Tibial artery (tissue), 4 donors: Measurements from ENCODE around the gene LRP2BP.
A peak's percentile ranks its signal among the peaks of the same experiment; 100 is the strongest.

Experiments
- DNase-seq, 2 donors: peaks; one replicate each; pipeline ENCODE4 v3.0.0-alpha.2; 2019
- H3K27ac ChIP-seq, 2 donors: fragments of 200-600 bp; sonication (generic) in 1 of 2; 1 replicate in 1 of 2; 2 replicates in 1 of 2; pipeline ENCODE4 v1.5.1; 2018 to 2019; ENCODE audit warnings: mild to moderate bottlenecking in 1 of 2
- H3K27me3 ChIP-seq, 2 donors: fragments of 200-600 bp; sonication (generic) in 1 of 2; one replicate each; pipeline versions ENCODE4 v1.5.1 to v1.6.0; 2016 to 2019
- H3K36me3 ChIP-seq, 3 donors: fragments of 200-600 bp; sonication (generic) in 2 of 3; one replicate each; pipeline ENCODE4 v1.5.1; 2016 to 2019; ENCODE audit warnings: mild to moderate bottlenecking in 2 of 3
- H3K4me1 ChIP-seq, 4 donors: fragments of 200-600 bp; sonication (generic) in 2 of 4; 1 replicate in 3 of 4; 2 replicates in 1 of 4; pipeline ENCODE4 v1.5.1; 2016 to 2019
- H3K4me3 ChIP-seq, 2 donors: fragments of 200-600 bp; sonication (generic) in 1 of 2; 1 replicate in 1 of 2; 2 replicates in 1 of 2; pipeline ENCODE4 v1.5.1; 2018 to 2019; ENCODE audit warnings: mild to moderate bottlenecking in 2 of 2
- H3K9me3 ChIP-seq, 3 donors: fragments of 200-600 bp; sonication (generic) in 1 of 3; one replicate each; pipeline ENCODE4 v1.5.1; 2016 to 2019
- intact Hi-C: fragments of 100-400 bp; cut with DNase I; formaldehyde crosslinking; loops from one replicate; pipeline ENCODE4 v1.15.0; 2023; ENCODE audit warnings: low total_unique reads
- TF ChIP-seq, protein P1 (sequence below), 2 experiments: fragments of 200-600 bp in 1 of 2; fragments of 450-650 bp in 1 of 2; IDR thresholded peaks; one replicate each; pipeline ENCODE4 v1.5.1; 2017 to 2019; ENCODE audit warnings: antibody characterized with exemption in 2 of 2, mild to moderate bottlenecking in 1 of 2, moderate library complexity in 1 of 2

The LRP2BP gene

DNA sequence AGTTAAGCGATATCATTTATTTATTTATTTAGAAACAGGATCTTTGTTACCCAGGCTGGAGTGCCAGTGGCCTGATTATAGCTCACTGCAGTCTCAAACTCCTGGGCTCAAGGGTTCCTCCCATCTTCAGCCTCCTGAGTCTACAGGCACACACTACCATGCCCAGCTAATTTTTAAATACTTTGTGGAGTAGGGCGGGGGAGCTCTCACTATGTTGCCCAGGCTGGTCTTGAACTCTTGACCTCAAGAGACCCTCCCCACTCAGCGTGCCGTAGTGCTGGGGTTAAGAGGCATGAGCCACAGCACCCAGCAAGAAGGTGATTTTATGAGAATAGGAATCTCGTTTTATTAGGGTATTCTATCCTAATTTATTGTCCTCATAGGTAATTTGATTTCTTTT, 33.9 kb upstream of the LRP2BP start:
- H3K9me3 ChIP-seq = no peaks in the 10 kb centered on the region
- no peak overlapping the region for H3K27ac ChIP-seq
- TF ChIP-seq, protein P1, sequence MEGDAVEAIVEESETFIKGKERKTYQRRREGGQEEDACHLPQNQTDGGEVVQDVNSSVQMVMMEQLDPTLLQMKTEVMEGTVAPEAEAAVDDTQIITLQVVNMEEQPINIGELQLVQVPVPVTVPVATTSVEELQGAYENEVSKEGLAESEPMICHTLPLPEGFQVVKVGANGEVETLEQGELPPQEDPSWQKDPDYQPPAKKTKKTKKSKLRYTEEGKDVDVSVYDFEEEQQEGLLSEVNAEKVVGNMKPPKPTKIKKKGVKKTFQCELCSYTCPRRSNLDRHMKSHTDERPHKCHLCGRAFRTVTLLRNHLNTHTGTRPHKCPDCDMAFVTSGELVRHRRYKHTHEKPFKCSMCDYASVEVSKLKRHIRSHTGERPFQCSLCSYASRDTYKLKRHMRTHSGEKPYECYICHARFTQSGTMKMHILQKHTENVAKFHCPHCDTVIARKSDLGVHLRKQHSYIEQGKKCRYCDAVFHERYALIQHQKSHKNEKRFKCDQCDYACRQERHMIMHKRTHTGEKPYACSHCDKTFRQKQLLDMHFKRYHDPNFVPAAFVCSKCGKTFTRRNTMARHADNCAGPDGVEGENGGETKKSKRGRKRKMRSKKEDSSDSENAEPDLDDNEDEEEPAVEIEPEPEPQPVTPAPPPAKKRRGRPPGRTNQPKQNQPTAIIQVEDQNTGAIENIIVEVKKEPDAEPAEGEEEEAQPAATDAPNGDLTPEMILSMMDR (IDR thresholded peaks at IDR 0.05) = no peak
- no peaks in the 10 kb centered on the region for H3K27me3 ChIP-seq
- no peaks in the 10 kb centered on the region for H3K36me3 ChIP-seq
- no peak overlapping the region for H3K4me3 ChIP-seq
- no peak for DNase-seq
- intact Hi-C loops = no loop called here
- peaks cover 0 to 4% (median 3%) of the 10 kb centered on the region in 4 donors for H3K4me1 ChIP-seq

DNA sequence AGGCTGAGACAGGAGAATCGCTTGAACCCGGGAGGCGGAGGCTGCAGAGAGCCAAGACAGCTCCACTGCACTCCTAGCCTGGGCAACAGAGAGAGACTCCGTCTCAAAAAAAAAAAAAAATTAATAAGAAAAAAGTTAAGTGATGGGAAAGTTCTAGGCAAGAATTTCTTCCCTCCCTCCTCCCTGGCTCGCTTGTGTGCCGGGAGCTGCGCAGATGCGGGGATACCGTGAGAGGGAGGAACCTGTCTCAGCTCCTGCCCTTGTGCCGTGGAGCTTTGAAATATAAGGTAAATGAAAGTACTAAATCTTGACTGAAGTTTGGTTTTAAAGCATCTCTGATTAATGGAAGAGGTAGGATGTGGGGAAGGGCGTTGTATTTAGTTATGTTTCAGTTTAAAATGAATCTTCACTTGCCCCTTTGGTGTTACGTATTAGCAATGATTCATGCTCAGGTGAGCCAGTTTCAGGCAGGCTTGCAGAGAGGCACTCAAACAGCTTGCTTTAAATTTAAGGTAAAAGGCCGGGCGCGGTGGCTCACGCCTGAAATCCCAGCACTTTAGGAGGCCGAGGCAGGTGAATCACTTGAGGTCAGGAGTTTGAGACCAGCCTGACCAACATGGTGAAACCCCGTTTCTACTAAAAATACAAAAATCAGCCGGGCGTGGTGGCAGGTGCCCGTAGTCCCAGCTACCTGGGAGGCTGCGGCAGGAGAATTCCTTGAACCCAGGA, 31.4 kb upstream of the LRP2BP start:
- no peak for DNase-seq
- intact Hi-C loops = no loop called here
- TF ChIP-seq, protein P1 (IDR thresholded peaks at IDR 0.05) = no peak
- no peak overlapping the region for H3K4me3 ChIP-seq
- peaks cover 0 to 25% (median 11%) of the 10 kb centered on the region in 4 donors for H3K4me1 ChIP-seq
- H3K27ac ChIP-seq = no peak overlapping the region
- H3K9me3 ChIP-seq = no peaks in the 10 kb centered on the region
- no peaks in the 10 kb centered on the region for H3K36me3 ChIP-seq
- H3K27me3 ChIP-seq = no peaks in the 10 kb centered on the region

DNA sequence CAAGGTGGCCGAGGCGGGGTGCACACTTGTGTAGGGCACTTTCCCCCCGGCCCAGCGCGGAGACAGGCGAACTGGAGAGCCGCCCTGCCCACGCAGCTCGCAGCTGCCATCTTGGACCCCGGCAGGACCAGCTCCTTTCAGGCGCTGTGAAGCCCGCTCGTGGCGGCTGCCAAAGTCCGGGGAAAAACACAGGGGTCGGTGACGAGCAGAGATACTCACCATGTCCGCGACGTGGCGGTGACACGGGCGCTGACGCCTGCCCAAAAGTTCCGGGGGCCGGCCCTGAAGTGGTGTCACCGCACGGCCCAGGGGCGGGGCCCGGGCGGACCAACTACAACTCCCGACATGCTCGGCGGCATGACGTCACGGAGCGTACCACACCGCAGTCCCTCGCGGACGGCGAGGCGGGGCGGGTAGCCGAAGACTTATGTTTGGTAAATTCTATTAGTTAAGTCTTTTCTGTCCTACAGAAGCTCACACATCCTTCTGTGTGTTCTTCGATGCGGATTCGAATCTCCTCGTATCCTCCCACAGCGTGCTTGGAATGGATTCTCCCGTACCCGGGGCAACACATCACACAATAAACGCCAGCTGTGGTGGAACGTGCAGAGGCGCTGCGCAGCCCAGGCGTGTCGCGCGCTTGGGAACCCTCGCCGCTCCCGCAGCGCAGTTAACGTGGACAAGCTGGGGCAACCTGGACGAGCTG, 30.1 kb upstream of the LRP2BP start, which contains the start of gene UFSP2:
TSS of gene UFSP2 (minus strand) at position 318 of the 706 bp plus-strand sequence. CDS start at position 222, 96 bp downstream.
- H3K27me3 ChIP-seq = no peaks in the 10 kb centered on the region
- H3K36me3 ChIP-seq = peaks cover 0 to 5% (median 0%) of the 10 kb centered on the region in 3 donors
- no peaks in the 10 kb centered on the region for H3K9me3 ChIP-seq
- peak within 1 kb of the TSS; percentile 70 to 77 for H3K4me3 ChIP-seq
- intact Hi-C loops = no loop called here
- H3K4me1 ChIP-seq = peaks cover 0 to 36% (median 11%) of the 10 kb centered on the region in 4 donors
- peak; percentile 88 to 95 for DNase-seq
- TF ChIP-seq, protein P1 (IDR thresholded peaks at IDR 0.05) = no peak
- H3K27ac ChIP-seq = peak within 1 kb of the TSS; percentile 93 to 95

DNA sequence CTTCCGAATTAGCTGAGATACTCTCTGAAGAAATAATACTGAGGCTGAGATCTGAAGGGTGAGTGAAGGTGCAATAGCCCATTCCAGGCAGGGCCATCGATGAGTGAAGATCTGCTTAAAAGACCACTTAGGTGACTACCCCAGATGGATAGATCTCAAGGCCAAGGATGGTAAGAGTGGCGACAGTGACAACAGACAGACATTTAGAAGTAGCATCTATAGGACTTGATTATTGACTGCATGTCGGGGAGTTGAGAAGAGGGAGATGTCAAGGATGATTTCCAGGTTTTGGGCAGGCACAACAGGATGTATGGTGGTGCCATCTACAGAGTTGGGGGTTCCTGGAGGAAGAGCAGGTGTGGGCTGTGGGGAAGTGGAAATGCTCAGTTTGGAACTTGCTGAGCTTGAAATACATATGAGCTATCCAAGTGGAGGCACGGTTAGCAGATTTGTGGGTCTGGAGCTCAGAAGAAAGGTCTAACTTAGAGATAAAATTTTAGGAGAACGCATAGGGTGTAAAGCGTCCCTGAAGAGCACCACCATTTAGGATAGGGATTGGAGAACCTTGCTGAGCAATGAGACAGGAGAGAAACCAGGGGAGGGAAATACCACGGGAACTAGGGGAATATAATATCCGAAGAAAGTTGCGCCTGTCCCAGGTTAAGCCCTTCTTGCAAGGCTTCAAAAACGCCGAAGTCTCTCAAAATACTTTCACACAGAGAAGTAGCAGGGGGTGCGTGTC, 29.4 kb upstream of the LRP2BP start:
- intact Hi-C loops = no loop called here
- peak overlapping the region; percentile 93 to 95 for H3K27ac ChIP-seq
- peaks cover 0 to 40% (median 11%) of the 10 kb centered on the region in 4 donors for H3K4me1 ChIP-seq
- H3K4me3 ChIP-seq = peak overlapping the region; percentile 70 to 77
- no peak for DNase-seq
- no peaks in the 10 kb centered on the region for H3K27me3 ChIP-seq
- H3K9me3 ChIP-seq = no peaks in the 10 kb centered on the region
- peaks cover 0 to 8% (median 0%) of the 10 kb centered on the region in 3 donors for H3K36me3 ChIP-seq
- TF ChIP-seq, protein P1 (IDR thresholded peaks at IDR 0.05) = no peak

DNA sequence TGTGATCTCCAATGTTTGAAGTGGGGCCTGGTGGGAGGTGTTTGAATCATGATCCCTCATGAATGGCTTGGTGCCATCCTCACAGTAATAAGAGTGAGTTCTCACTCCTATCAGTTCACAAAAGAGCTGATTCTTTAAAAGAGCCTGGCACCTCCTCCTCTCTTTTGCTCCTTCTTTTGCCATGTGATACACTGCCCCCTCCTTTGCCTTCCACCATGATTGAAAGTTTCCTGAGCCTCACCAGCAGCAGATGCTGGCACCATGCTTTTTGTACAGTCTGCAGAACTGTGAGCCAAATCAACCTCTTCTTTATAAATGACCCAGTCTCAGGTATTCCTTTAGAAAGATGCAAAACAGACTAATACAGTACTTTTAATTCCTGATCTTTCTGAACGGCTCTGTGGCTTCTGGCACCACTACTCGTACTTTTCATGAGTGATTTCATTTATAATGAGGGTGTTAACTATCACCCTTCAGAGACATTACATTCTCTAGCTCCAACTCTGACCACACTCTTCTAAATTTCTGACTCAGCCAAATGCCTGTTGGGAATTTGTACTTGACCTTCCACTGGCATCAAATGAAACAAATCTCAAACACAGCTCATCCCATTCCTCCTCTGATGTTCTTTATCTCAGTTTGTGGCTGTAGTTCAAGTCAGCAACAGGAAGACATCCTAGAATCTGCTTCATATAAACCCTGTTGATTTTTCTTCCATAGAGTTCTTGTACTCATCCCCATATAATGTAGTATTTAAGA, 25.8 kb upstream of the LRP2BP start:
- DNase-seq = no peak
- Histone ChIP-seq H3K36me3 (peaks cover 18 to 22% (median 21%) of the 10 kb centered on the region in 3 donors), H3K27ac (no peak overlapping the region), H3K4me1 (peaks cover 0 to 39% (median 10%) of the 10 kb centered on the region in 4 donors), H3K4me3 (no peak overlapping the region), H3K27me3 (no peaks in the 10 kb centered on the region), H3K9me3 (no peaks in the 10 kb centered on the region)
- intact Hi-C loops = no loop called here
- TF ChIP-seq, protein P1 (IDR thresholded peaks at IDR 0.05) = no peak
